WTC11 (cell line): ENCODE measurements around the gene DHRSX. TPM values are rescaled to one million over a fixed set of nuclear protein-coding genes. Genes with fewer than 3 reads are reported as not detected.

Experiments
- ATAC-seq: fragments of 200-7000 bp; cut with Tn5 transposase; 2 replicates; pipeline ENCODE4 v1.10.0; 2021; ENCODE audit warnings: mild to moderate bottlenecking, moderate library complexity
- CTCF ChIA-PET: fragments of 300-600 bp; sonication (Branson Sonifier 250); formaldehyde crosslinking; loops from one replicate; lab custom pipeline; 2021; ENCODE audit warnings: antibody characterized with exemption; lab: Charles Lee
- POLR2A ChIA-PET: fragments of 350-600 bp; sonication (Branson Sonifier 250); formaldehyde crosslinking; loops from one replicate; lab custom pipeline; 2021; ENCODE audit warnings: antibody characterized with exemption; lab: Charles Lee
- DNase-seq: peaks from one replicate; pipeline ENCODE4 v3.0.0; 2021; ENCODE audit warnings: low spot score
- H3K27ac Mint-ChIP-seq: 2 replicates; pipeline ENCODE4 v1.8.0; 2021; ENCODE audit warnings: mixed read lengths
- H3K27me3 Mint-ChIP-seq: 2 replicates; pipeline ENCODE4 v1.8.0; 2021; ENCODE audit warnings: low read depth, mild to moderate bottlenecking, moderate library complexity, mixed read lengths
- H3K36me3 Mint-ChIP-seq: 2 replicates; pipeline ENCODE4 v1.8.0; 2021; ENCODE audit warnings: mixed read lengths
- H3K4me1 Mint-ChIP-seq: 2 replicates; pipeline ENCODE4 v1.8.0; 2022; ENCODE audit warnings: mixed read lengths
- H3K4me3 Mint-ChIP-seq: 2 replicates; pipeline ENCODE4 v1.8.0; 2021; ENCODE audit warnings: mild to moderate bottlenecking, moderate library complexity, mixed read lengths
- H3K9me3 Mint-ChIP-seq: 2 replicates; pipeline ENCODE4 v1.8.0; 2021; ENCODE audit warnings: mixed read lengths
- ATF1 ChIP-seq: sonication (generic); formaldehyde crosslinking; IDR thresholded peaks from 2 replicates; pipeline ENCODE4 v1.8.1; 2023; ENCODE audit warnings: mild to moderate bottlenecking, moderate library complexity, missing genetic modification reagents
- CREB1 ChIP-seq: sonication (generic); formaldehyde crosslinking; IDR thresholded peaks from 2 replicates; pipeline ENCODE4 v1.8.0; 2023; ENCODE audit warnings: mild to moderate bottlenecking, missing genetic modification reagents
- FOXJ3 ChIP-seq: sonication (generic); formaldehyde crosslinking; IDR thresholded peaks from 2 replicates; pipeline ENCODE4 v1.9.0; 2021; ENCODE audit warnings: missing genetic modification reagents, mild to moderate bottlenecking, borderline replicate concordance
- FOXP1 ChIP-seq: sonication (generic); formaldehyde crosslinking; IDR thresholded peaks from 2 replicates; pipeline ENCODE4 v1.8.0; 2022; ENCODE audit warnings: missing genetic modification reagents, mild to moderate bottlenecking, moderate library complexity, borderline replicate concordance
- KAT7 ChIP-seq: sonication (generic); formaldehyde crosslinking; IDR thresholded peaks from 2 replicates; pipeline ENCODE4 v1.8.1; 2023; ENCODE audit warnings: missing genetic modification reagents, mild to moderate bottlenecking, borderline replicate concordance
- NFATC4 ChIP-seq: fragments of 250-450 bp; sonication (Bioruptor Pico); IDR thresholded peaks from 2 replicates; pipeline ENCODE4 v1.9.0; 2021; ENCODE audit warnings: mild to moderate bottlenecking
- NFE2L1 ChIP-seq: sonication (generic); formaldehyde crosslinking; IDR thresholded peaks from 2 replicates; pipeline ENCODE4 v1.8.1; 2023; ENCODE audit warnings: missing genetic modification reagents
- RELA ChIP-seq: sonication (generic); formaldehyde crosslinking; IDR thresholded peaks from 2 replicates; pipeline ENCODE4 v1.8.1; 2022; ENCODE audit warnings: missing genetic modification reagents, mild to moderate bottlenecking, borderline replicate concordance
- SP1 ChIP-seq: sonication (generic); formaldehyde crosslinking; conservative IDR thresholded peaks from 2 replicates; pipeline ENCODE4 v1.8.1; 2022; ENCODE audit warnings: missing genetic modification reagents
- ZNF671 ChIP-seq: fragments of 250-450 bp; sonication (Bioruptor Pico); IDR thresholded peaks from 2 replicates; pipeline ENCODE4 v1.8.0; 2021; ENCODE audit warnings: mild to moderate bottlenecking
- total RNA-seq: library from RNA; stranded (reverse); gene quantifications from 3 replicates; pipeline ENCODE4 v1.2.3, GENCODE V29; 2021
- TF ChIP-seq, protein P1 (sequence below): sonication (generic); formaldehyde crosslinking; conservative IDR thresholded peaks from 2 replicates; pipeline ENCODE4 v1.8.1; 2023; ENCODE audit warnings: mild to moderate bottlenecking, low read depth, missing genetic modification reagents, moderate library complexity
- TF ChIP-seq, protein P2 (sequence below): sonication (generic); formaldehyde crosslinking; IDR thresholded peaks from 2 replicates; pipeline ENCODE4 v1.8.1; 2022; ENCODE audit warnings: mild to moderate bottlenecking, missing genetic modification reagents, moderate library complexity, borderline replicate concordance
- TF ChIP-seq, protein P3 (sequence below): sonication (generic); formaldehyde crosslinking; IDR thresholded peaks from 2 replicates; pipeline ENCODE4 v1.8.0; 2022; ENCODE audit warnings: mild to moderate bottlenecking, missing genetic modification reagents
- TF ChIP-seq, protein P4 (sequence below): sonication (generic); formaldehyde crosslinking; IDR thresholded peaks from 2 replicates; pipeline ENCODE4 v1.8.0; 2022; ENCODE audit warnings: missing genetic modification reagents
- TF ChIP-seq, protein P5 (sequence below): fragments of 250-450 bp; sonication (Bioruptor Pico); IDR thresholded peaks from 2 replicates; pipeline ENCODE4 v1.9.0; 2021; ENCODE audit warnings: mild to moderate bottlenecking
- TF ChIP-seq, protein P6 (sequence below): sonication (generic); formaldehyde crosslinking; conservative IDR thresholded peaks from 2 replicates; pipeline ENCODE4 v1.8.1; 2022; ENCODE audit warnings: mild to moderate bottlenecking, missing genetic modification reagents
- TF ChIP-seq, protein P7 (sequence below): fragments of 250-450 bp; sonication (Bioruptor Pico); IDR thresholded peaks from 2 replicates; pipeline ENCODE4 v2.1.2; 2022; ENCODE audit warnings: mild to moderate bottlenecking, moderate library complexity

Gene DHRSX
- total RNA-seq, 1 experiment from 2014 or later, result 28.2 TPM

DNA sequence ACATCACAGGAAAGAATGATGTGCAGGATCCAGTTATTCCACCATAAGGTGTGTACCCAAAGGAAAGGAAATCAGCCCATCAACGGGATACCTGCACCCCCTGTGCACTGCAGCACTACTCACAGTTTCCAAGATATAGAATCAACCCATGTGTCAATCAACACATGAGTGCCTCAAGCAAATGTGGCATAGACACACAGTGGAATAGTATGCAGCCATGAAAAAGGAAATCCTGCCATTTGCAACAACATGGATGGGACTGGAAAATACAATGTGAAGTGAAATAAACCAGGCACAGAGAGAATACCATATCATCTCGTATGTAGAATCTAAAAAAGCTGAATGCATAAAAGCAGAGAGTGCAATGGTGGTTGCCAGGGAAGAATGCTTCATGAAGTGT, 53.3 kb downstream of the DHRSX start (continued):
- TF ChIP-seq, protein P1, sequence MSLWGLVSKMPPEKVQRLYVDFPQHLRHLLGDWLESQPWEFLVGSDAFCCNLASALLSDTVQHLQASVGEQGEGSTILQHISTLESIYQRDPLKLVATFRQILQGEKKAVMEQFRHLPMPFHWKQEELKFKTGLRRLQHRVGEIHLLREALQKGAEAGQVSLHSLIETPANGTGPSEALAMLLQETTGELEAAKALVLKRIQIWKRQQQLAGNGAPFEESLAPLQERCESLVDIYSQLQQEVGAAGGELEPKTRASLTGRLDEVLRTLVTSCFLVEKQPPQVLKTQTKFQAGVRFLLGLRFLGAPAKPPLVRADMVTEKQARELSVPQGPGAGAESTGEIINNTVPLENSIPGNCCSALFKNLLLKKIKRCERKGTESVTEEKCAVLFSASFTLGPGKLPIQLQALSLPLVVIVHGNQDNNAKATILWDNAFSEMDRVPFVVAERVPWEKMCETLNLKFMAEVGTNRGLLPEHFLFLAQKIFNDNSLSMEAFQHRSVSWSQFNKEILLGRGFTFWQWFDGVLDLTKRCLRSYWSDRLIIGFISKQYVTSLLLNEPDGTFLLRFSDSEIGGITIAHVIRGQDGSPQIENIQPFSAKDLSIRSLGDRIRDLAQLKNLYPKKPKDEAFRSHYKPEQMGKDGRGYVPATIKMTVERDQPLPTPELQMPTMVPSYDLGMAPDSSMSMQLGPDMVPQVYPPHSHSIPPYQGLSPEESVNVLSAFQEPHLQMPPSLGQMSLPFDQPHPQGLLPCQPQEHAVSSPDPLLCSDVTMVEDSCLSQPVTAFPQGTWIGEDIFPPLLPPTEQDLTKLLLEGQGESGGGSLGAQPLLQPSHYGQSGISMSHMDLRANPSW (CRISPR knock-in tag), result no peak
- TF ChIP-seq FOXP1 (CRISPR knock-in tag) (no peak), NFATC4 (CRISPR knock-in tag) (no peak)

DNA sequence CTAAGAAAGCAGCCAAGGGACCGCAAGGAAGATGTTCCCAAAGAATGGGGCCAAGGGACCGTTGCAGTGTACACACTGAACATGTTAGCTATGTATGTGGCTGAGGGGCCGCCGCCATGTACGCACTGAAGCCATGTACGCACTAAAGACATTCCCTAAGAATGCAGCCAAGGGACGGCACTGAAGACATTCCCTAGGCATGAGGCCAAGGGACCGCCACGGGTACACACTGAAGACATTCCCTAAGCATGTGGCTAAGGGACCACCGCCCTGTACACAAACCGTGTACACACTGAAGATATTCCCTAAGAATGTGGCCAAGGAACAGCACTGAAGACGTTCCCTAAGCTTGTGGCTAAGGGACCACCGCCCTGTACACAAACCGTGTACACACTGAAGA, 54.0 kb downstream of the DHRSX start:
- ChIA-PET CTCF (no interaction called here), POLR2A (no interaction called here)
- TF ChIP-seq KAT7 (CRISPR knock-in tag) (no peak), CREB1 (CRISPR knock-in tag) (no peak), ZNF671 (no peak), SP1 (CRISPR knock-in tag) (no peak), RELA (CRISPR knock-in tag) (no peak), ATF1 (CRISPR knock-in tag) (no peak), NFE2L1 (CRISPR knock-in tag) (no peak), NFATC4 (CRISPR knock-in tag) (no peak), FOXJ3 (CRISPR knock-in tag) (no peak)
- TF ChIP-seq, protein P2, sequence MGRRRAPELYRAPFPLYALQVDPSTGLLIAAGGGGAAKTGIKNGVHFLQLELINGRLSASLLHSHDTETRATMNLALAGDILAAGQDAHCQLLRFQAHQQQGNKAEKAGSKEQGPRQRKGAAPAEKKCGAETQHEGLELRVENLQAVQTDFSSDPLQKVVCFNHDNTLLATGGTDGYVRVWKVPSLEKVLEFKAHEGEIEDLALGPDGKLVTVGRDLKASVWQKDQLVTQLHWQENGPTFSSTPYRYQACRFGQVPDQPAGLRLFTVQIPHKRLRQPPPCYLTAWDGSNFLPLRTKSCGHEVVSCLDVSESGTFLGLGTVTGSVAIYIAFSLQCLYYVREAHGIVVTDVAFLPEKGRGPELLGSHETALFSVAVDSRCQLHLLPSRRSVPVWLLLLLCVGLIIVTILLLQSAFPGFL (CRISPR knock-in tag), result no peak
- TF ChIP-seq, protein P3, sequence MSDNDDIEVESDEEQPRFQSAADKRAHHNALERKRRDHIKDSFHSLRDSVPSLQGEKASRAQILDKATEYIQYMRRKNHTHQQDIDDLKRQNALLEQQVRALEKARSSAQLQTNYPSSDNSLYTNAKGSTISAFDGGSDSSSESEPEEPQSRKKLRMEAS (CRISPR knock-in tag), result no peak
- TF ChIP-seq, protein P4, sequence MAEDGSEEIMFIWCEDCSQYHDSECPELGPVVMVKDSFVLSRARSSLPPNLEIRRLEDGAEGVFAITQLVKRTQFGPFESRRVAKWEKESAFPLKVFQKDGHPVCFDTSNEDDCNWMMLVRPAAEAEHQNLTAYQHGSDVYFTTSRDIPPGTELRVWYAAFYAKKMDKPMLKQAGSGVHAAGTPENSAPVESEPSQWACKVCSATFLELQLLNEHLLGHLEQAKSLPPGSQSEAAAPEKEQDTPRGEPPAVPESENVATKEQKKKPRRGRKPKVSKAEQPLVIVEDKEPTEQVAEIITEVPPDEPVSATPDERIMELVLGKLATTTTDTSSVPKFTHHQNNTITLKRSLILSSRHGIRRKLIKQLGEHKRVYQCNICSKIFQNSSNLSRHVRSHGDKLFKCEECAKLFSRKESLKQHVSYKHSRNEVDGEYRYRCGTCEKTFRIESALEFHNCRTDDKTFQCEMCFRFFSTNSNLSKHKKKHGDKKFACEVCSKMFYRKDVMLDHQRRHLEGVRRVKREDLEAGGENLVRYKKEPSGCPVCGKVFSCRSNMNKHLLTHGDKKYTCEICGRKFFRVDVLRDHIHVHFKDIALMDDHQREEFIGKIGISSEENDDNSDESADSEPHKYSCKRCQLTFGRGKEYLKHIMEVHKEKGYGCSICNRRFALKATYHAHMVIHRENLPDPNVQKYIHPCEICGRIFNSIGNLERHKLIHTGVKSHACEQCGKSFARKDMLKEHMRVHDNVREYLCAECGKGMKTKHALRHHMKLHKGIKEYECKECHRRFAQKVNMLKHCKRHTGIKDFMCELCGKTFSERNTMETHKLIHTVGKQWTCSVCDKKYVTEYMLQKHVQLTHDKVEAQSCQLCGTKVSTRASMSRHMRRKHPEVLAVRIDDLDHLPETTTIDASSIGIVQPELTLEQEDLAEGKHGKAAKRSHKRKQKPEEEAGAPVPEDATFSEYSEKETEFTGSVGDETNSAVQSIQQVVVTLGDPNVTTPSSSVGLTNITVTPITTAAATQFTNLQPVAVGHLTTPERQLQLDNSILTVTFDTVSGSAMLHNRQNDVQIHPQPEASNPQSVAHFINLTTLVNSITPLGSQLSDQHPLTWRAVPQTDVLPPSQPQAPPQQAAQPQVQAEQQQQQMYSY, result no peak
- TF ChIP-seq, protein P5, sequence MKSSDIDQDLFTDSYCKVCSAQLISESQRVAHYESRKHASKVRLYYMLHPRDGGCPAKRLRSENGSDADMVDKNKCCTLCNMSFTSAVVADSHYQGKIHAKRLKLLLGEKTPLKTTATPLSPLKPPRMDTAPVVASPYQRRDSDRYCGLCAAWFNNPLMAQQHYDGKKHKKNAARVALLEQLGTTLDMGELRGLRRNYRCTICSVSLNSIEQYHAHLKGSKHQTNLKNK (CRISPR knock-in tag), result no peak
- TF ChIP-seq, protein P6, sequence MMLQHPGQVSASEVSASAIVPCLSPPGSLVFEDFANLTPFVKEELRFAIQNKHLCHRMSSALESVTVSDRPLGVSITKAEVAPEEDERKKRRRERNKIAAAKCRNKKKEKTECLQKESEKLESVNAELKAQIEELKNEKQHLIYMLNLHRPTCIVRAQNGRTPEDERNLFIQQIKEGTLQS (CRISPR knock-in tag), result no peak
- TF ChIP-seq, protein P7, sequence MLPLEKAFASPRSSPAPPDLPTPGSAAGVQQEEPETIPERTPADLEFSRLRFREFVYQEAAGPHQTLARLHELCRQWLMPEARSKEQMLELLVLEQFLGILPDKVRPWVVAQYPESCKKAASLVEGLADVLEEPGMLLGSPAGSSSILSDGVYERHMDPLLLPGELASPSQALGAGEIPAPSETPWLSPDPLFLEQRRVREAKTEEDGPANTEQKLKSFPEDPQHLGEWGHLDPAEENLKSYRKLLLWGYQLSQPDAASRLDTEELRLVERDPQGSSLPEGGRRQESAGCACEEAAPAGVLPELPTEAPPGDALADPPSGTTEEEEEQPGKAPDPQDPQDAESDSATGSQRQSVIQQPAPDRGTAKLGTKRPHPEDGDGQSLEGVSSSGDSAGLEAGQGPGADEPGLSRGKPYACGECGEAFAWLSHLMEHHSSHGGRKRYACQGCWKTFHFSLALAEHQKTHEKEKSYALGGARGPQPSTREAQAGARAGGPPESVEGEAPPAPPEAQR (CRISPR knock-in tag), result no peak
- H3K27me3 Mint-ChIP-seq, result no peaks in the 10 kb centered on the region
- ATAC-seq (no peak), DNase-seq (no peak)
- H3K36me3 Mint-ChIP-seq, result peaks cover 23% of the 10 kb centered on the region
- H3K27ac Mint-ChIP-seq, result no peak overlapping the region
- H3K9me3 Mint-ChIP-seq, result peaks cover 19% of the 10 kb centered on the region
- H3K4me1 Mint-ChIP-seq, result peaks cover 22% of the 10 kb centered on the region
- no peak overlapping the region for H3K4me3 Mint-ChIP-seq
